ENCODE data around the gene ADGRG6. TPM values are rescaled to one million over a fixed set of nuclear protein-coding genes. Genes with fewer than 3 reads are reported as not detected.
"Not testable (repeated sequence)": the region's sequence is repeated elsewhere in the genome, so short reads cannot be mapped to it uniquely, and the experiment has no call there.

The ADGRG6 gene
- total RNA-seq, 4 donors from 2014 or later: 15.7 to 43.3 (median 32.2) TPM

- Histone ChIP-seq H3K27ac (no peak overlapping the region), H3K9me3 (no peaks in the 10 kb centered on the region), H3K27me3 (no peaks in the 10 kb centered on the region), H3K36me3 (no peaks in the 10 kb centered on the region), H3K4me1 (no peaks in the 10 kb centered on the region), H3K4me3 (no peak overlapping the region)
- DNase-seq: no peak
- TF ChIP-seq, protein P1, sequence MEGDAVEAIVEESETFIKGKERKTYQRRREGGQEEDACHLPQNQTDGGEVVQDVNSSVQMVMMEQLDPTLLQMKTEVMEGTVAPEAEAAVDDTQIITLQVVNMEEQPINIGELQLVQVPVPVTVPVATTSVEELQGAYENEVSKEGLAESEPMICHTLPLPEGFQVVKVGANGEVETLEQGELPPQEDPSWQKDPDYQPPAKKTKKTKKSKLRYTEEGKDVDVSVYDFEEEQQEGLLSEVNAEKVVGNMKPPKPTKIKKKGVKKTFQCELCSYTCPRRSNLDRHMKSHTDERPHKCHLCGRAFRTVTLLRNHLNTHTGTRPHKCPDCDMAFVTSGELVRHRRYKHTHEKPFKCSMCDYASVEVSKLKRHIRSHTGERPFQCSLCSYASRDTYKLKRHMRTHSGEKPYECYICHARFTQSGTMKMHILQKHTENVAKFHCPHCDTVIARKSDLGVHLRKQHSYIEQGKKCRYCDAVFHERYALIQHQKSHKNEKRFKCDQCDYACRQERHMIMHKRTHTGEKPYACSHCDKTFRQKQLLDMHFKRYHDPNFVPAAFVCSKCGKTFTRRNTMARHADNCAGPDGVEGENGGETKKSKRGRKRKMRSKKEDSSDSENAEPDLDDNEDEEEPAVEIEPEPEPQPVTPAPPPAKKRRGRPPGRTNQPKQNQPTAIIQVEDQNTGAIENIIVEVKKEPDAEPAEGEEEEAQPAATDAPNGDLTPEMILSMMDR (IDR thresholded peaks at IDR 0.05): no peak
- no peak for TF ChIP-seq POLR2A (IDR thresholded peaks at IDR 0.05)
Observed at GRCh38 chr6:142444376-142444775, 142.6 kb downstream of the ADGRG6 start.

GRCh38 chr6:142444881-142445301 lies 143.1 kb downstream of the ADGRG6 start:
- Histone ChIP-seq H3K4me3 (no peak overlapping the region), H3K27me3 (no peaks in the 10 kb centered on the region), H3K4me1 (no peaks in the 10 kb centered on the region), H3K36me3 (no peaks in the 10 kb centered on the region), H3K27ac (no peak overlapping the region), H3K9me3 (no peaks in the 10 kb centered on the region)
- TF ChIP-seq, protein P1 (IDR thresholded peaks at IDR 0.05): no peak
- no peak for TF ChIP-seq POLR2A (IDR thresholded peaks at IDR 0.05)
- DNase-seq: no peak

DNA sequence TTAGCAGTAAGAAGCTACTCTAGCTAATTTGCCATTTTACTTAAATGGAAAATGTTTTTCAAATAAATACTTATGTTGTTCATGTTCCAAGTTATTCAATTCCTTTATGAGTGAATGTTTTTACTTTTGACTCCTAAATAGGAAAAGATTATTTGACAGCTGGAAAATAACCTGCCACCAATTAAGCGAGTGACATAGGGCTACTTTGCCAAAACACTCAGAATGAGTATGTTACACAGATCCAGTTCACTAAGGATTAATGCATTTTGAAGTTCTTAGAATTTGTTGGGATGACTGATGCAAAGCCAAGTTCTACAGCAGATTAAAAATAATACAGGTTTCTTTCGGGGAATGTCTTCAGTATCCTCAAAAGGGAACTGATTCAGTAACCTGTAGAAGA lies 144.4 kb downstream of the ADGRG6 start:
- Histone ChIP-seq H3K4me1 (no peaks in the 10 kb centered on the region), H3K9me3 (no peaks in the 10 kb centered on the region), H3K27ac (no peak overlapping the region), H3K27me3 (no peaks in the 10 kb centered on the region), H3K36me3 (no peaks in the 10 kb centered on the region), H3K4me3 (no peak overlapping the region)
- TF ChIP-seq POLR2A (IDR thresholded peaks at IDR 0.05): no peak
- TF ChIP-seq, protein P1 (IDR thresholded peaks at IDR 0.05): no peak
- no peak for DNase-seq

- H3K36me3 ChIP-seq: no peaks in the 10 kb centered on the region
- H3K27me3 ChIP-seq: no peaks in the 10 kb centered on the region
- no peaks in the 10 kb centered on the region for H3K9me3 ChIP-seq
- TF ChIP-seq, protein P1 (IDR thresholded peaks at IDR 0.05): no peak
- no peak for TF ChIP-seq POLR2A (IDR thresholded peaks at IDR 0.05)
- H3K4me3 ChIP-seq: no peak overlapping the region
- no peak overlapping the region for H3K27ac ChIP-seq
- no peaks in the 10 kb centered on the region for H3K4me1 ChIP-seq
- no peak for DNase-seq
Observed at GRCh38 chr6:142446576-142446975, 144.8 kb downstream of the ADGRG6 start.

- no peak overlapping the region for H3K4me3 ChIP-seq
- no peaks in the 10 kb centered on the region for H3K27me3 ChIP-seq
- H3K27ac ChIP-seq: no peak overlapping the region
- H3K4me1 ChIP-seq: no peaks in the 10 kb centered on the region
- no peaks in the 10 kb centered on the region for H3K36me3 ChIP-seq
- DNase-seq: no peak
- TF ChIP-seq, protein P1 (IDR thresholded peaks at IDR 0.05): no peak
- no peak for TF ChIP-seq POLR2A (IDR thresholded peaks at IDR 0.05)
- H3K9me3 ChIP-seq: no peaks in the 10 kb centered on the region
Observed at GRCh38 chr6:142448091-142448729, 146.4 kb downstream of the ADGRG6 start.

DNA sequence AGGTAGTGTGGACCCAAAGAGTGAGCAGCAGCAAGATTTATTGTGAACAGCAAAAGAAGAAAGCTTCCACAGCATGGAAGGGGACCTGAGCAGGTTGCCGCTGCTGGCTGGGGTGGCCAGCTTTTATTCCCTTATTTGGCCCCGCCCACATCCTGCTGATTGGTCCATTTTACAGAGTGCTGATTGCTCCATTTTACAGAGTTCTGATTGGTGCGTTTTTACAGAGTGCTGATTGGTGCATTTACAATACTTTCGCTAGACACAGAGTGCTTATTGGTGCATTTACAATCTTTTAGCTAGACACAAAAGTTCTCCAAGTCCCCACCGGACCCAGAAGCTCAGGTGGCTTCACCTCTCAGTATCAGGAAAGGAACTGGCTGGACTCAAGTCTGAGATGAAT lies 149.0 kb downstream of the ADGRG6 start:
- not testable (repeated sequence) for H3K4me3 ChIP-seq, H3K36me3 ChIP-seq

More for the DNA sequence above, 149.0 kb downstream of the ADGRG6 start:
- H3K4me1 ChIP-seq, H3K27me3 ChIP-seq, H3K27ac ChIP-seq, H3K9me3 ChIP-seq, DNase-seq: not testable (repeated sequence)

Data from Peyer's patch (tissue), 4 donors.